DOHH2 (cell line): ENCODE measurements around the gene SAMD14.

Experiments
- H3F3A ChIP-seq: fragments of 200-600 bp; sonication (generic), shearing (Covaris generic); 2 replicates; pipeline ENCODE4 v1.6.0; 2016; ENCODE audit warnings: antibody characterized with exemption, mild to moderate bottlenecking; ENCODE audit not compliant: control insufficient read depth, insufficient read depth
- H3K27ac ChIP-seq: fragments of 200-600 bp; sonication (generic); 2 replicates; pipeline ENCODE4 v1.5.1; 2014; ENCODE audit warnings: low read depth, mild to moderate bottlenecking, low read length, moderate library complexity
- H3K27me3 ChIP-seq: fragments of 200-600 bp; sonication (generic); 2 replicates; pipeline ENCODE4 v1.6.1; 2014; ENCODE audit warnings: mild to moderate bottlenecking, low read length, mixed read lengths; ENCODE audit not compliant: control insufficient read depth
- H3K36me3 ChIP-seq: fragments of 200-600 bp; sonication (generic); 2 replicates; pipeline ENCODE4 v1.6.1; 2014; ENCODE audit warnings: mild to moderate bottlenecking, low read length, moderate library complexity, mixed read lengths; ENCODE audit not compliant: control insufficient read depth
- H3K4me1 ChIP-seq: fragments of 200-600 bp; sonication (generic); 2 replicates; pipeline ENCODE4 v1.6.1; 2014; ENCODE audit warnings: mild to moderate bottlenecking, low read length, mixed read lengths; ENCODE audit not compliant: control insufficient read depth
- H3K4me2 ChIP-seq: fragments of 200-600 bp; sonication (generic); 2 replicates; pipeline ENCODE4 v1.6.0; 2014; ENCODE audit warnings: mild to moderate bottlenecking, low read length, moderate library complexity
- H3K4me3 ChIP-seq: fragments of 200-600 bp; sonication (generic); 2 replicates; pipeline ENCODE4 v1.5.1; 2014; ENCODE audit warnings: mild to moderate bottlenecking, low read length, mixed read lengths
- H3K79me2 ChIP-seq: fragments of 200-600 bp; sonication (generic); 2 replicates; pipeline ENCODE4 v1.6.1; 2014; ENCODE audit warnings: mild to moderate bottlenecking, low read length, mixed read lengths; ENCODE audit not compliant: control insufficient read depth
- H3K9me2 ChIP-seq: fragments of 200-600 bp; sonication (generic); replicated peaks from 2 replicates; pipeline ENCODE4 v1.6.1; 2014; ENCODE audit warnings: mild to moderate bottlenecking, low read length, mixed read lengths; ENCODE audit not compliant: control insufficient read depth
- H3K9me3 ChIP-seq: fragments of 200-600 bp; sonication (generic); 2 replicates; pipeline ENCODE4 v1.6.1; 2014; ENCODE audit warnings: antibody characterized with exemption, low read length, mixed read lengths; ENCODE audit not compliant: control insufficient read depth, insufficient read depth
- H4K20me1 ChIP-seq: fragments of 200-600 bp; sonication (generic); 2 replicates; pipeline ENCODE4 v1.6.0; 2014; ENCODE audit warnings: low read depth, mild to moderate bottlenecking, antibody characterized with exemption, low read length, moderate library complexity; ENCODE audit not compliant: control insufficient read depth, insufficient read depth
- CTCF ChIP-seq: fragments of 200-600 bp; sonication (generic); IDR thresholded peaks from one replicate; pipeline ENCODE4 v1.5.1; 2014; ENCODE audit warnings: antibody characterized with exemption, mild to moderate bottlenecking, low read depth, low read length; ENCODE audit not compliant: poor library complexity, severe bottlenecking
- EZH2phosphoT487 ChIP-seq: fragments of 200-600 bp; sonication (generic); IDR thresholded peaks from 2 replicates; pipeline ENCODE4 v1.6.1; 2017; ENCODE audit warnings: borderline replicate concordance, mild to moderate bottlenecking, antibody characterized with exemption, low read length, moderate library complexity, mixed read lengths

SAMD14 gene

GRCh38 chr17:50157891-50158290, 27.9 kb upstream of the SAMD14 start:
- H3K27ac ChIP-seq = no peak overlapping the region
- TF ChIP-seq EZH2phosphoT487 (no peak), CTCF (no peak)
- no peaks in the 10 kb centered on the region for H3K9me2 ChIP-seq
- H3F3A ChIP-seq = peaks cover 12% of the 10 kb centered on the region
- H3K79me2 ChIP-seq = no peaks in the 10 kb centered on the region
- H3K36me3 ChIP-seq = no peaks in the 10 kb centered on the region
- H3K4me2 ChIP-seq = no peak overlapping the region
- no peak overlapping the region for H3K4me3 ChIP-seq
- H4K20me1 ChIP-seq = no peaks in the 10 kb centered on the region
- H3K27me3 ChIP-seq = peaks cover 5% of the 10 kb centered on the region; the same call in 1 of the 2 replicates
- no peaks in the 10 kb centered on the region for H3K9me3 ChIP-seq
- H3K4me1 ChIP-seq = peaks cover 37% of the 10 kb centered on the region

DNA sequence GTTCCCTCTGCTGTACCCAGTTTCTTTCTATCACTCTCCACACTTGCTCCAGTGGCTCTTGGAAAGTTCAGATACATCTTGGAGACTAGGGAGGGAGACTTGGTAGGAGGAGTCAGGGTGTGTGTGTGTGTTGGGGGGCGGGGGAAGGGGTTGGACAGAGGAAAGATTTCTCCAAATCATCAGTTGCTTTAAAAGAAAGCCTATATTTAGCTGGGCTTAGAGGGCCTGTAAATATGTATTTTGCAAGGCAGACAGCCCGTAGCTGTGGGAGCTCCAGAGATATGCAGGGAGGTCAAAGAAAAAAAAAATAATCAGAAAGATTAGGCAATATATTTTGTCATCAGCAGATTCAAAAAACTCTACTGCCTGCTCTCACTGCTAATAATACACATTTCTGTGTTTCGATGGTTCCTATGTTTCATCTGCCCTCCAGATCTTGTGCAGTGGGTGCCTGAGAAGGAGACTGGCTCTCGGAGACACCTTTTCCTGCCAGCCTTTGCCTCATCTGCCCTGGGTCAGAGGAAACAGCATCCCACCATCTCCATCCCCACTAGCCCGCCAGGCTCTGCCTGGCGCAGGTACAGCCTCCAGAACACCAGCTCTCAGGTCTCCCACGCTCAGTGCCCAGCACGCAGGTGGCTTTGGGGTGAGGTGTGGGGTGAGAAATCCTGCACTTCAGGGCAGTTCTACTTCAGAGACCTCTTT, 25.3 kb upstream of the SAMD14 start:
- no peaks in the 10 kb centered on the region for H3K27me3 ChIP-seq
- H3F3A ChIP-seq = peaks cover 11% of the 10 kb centered on the region
- H3K4me2 ChIP-seq = peak overlapping the region; percentile 30
- peaks cover 3% of the 10 kb centered on the region; the same call in 1 of the 2 replicates for H3K36me3 ChIP-seq
- H3K4me3 ChIP-seq = no peak overlapping the region
- H3K9me3 ChIP-seq = no peaks in the 10 kb centered on the region
- TF ChIP-seq EZH2phosphoT487 (no peak), CTCF (no peak)
- no peaks in the 10 kb centered on the region for H4K20me1 ChIP-seq
- no peak overlapping the region for H3K27ac ChIP-seq
- peaks cover 10% of the 10 kb centered on the region for H3K79me2 ChIP-seq
- no peaks in the 10 kb centered on the region for H3K9me2 ChIP-seq
- peaks cover 36% of the 10 kb centered on the region for H3K4me1 ChIP-seq

- Histone ChIP-seq H3K4me2 (peak overlapping the region; percentile 30), H3K79me2 (peaks cover 17% of the 10 kb centered on the region), H3F3A (peaks cover 7% of the 10 kb centered on the region; the same call in 1 of the 2 replicates), H3K4me3 (no peak overlapping the region), H3K4me1 (peaks cover 36% of the 10 kb centered on the region), H3K36me3 (peaks cover 5% of the 10 kb centered on the region), H3K27me3 (no peaks in the 10 kb centered on the region), H3K9me2 (no peaks in the 10 kb centered on the region), H3K9me3 (no peaks in the 10 kb centered on the region), H3K27ac (no peak overlapping the region), H4K20me1 (no peaks in the 10 kb centered on the region)
- TF ChIP-seq CTCF (no peak), EZH2phosphoT487 (no peak)
Measured at GRCh38 chr17:50154604-50155003, 24.6 kb upstream of the SAMD14 start.
